GM10266 (cell line): ENCODE measurements around the gene MRPS15.
"Not testable (repeated sequence)": the region's sequence is repeated elsewhere in the genome, so short reads cannot be mapped to it uniquely, and the experiment has no call there.

ENCODE experiments used
- DNase-seq: peaks from one replicate; pipeline ENCODE4 v3.0.0; 2012; ENCODE audit errors: extremely low spot score
- CTCF ChIP-seq: IDR thresholded peaks from 2 replicates; pipeline ENCODE4 v1.5.1; 2012; ENCODE audit warnings: mild to moderate bottlenecking, low read depth; ENCODE audit not compliant: control insufficient read depth, insufficient read depth; ENCODE audit errors: missing control alignments

Gene MRPS15

GRCh38 chr1:36481091-36481490 lies 16.9 kb upstream of the MRPS15 start:
- no peak for DNase-seq

GRCh38 chr1:36480161-36480560 lies 16.0 kb upstream of the MRPS15 start:
- TF ChIP-seq CTCF, result no peak
- no peak for DNase-seq

More at GRCh38 chr1:36481091-36481490, 16.9 kb upstream of the MRPS15 start:
- no peak for TF ChIP-seq CTCF

GRCh38 chr1:36479505-36480051 lies 15.4 kb upstream of the MRPS15 start:
- TF ChIP-seq CTCF, result no peak
- DNase-seq, result no peak

- not testable (repeated sequence) for DNase-seq
Observed at GRCh38 chr1:36477615-36478014, 13.4 kb upstream of the MRPS15 start.

- TF ChIP-seq CTCF, result no peak
- no peak for DNase-seq
Observed at GRCh38 chr1:36476945-36477344, 12.8 kb upstream of the MRPS15 start.

- no peak for DNase-seq
- TF ChIP-seq CTCF, result no peak
Observed at GRCh38 chr1:36475910-36476604, 11.9 kb upstream of the MRPS15 start.

- DNase-seq, result no peak
- no peak for TF ChIP-seq CTCF
Observed at GRCh38 chr1:36475341-36475740, 11.2 kb upstream of the MRPS15 start.
